Spleen (tissue), 7 donors: ENCODE results near the gene ALDH5A1.

Experiments used
- POLR2A ChIP-seq, 3 donors: fragments of 450-650 bp; IDR thresholded peaks; one replicate each; pipeline ENCODE4 v1.5.1; 2017; ENCODE audit warnings: antibody characterized with exemption in 3 of 3, mild to moderate bottlenecking in 1 of 3
- POLR2AphosphoS5 ChIP-seq, 3 donors: sonication (generic); formaldehyde crosslinking; IDR thresholded peaks; one replicate each; pipeline ENCODE4 v1.5.1; 2017; ENCODE audit warnings: antibody characterized with exemption in 3 of 3
- TF ChIP-seq, protein P1 (sequence below), 11 experiments: fragments of 200-600 bp in 7 of 11; fragments of 450-650 bp in 4 of 11; sonication (generic) in 4 of 11; IDR thresholded peaks in 8 of 11; conservative IDR thresholded peaks in 3 of 11; 1 replicate in 7 of 11; 2 replicates in 4 of 11; pipeline versions ENCODE4 v1.4.0 to v1.8.0; 2016 to 2021; ENCODE audit warnings: antibody characterized with exemption in 11 of 11, inconsistent platforms in 4 of 11, mild to moderate bottlenecking in 1 of 11
- donor health status: DM: no; HTN: no; CAD: no; lungs with moderate emphysema.
- donor health status: DM: no; HTN: no; CAD: no.
- donor health status: DM: no; HTN: no; CAD: no.

DNA sequence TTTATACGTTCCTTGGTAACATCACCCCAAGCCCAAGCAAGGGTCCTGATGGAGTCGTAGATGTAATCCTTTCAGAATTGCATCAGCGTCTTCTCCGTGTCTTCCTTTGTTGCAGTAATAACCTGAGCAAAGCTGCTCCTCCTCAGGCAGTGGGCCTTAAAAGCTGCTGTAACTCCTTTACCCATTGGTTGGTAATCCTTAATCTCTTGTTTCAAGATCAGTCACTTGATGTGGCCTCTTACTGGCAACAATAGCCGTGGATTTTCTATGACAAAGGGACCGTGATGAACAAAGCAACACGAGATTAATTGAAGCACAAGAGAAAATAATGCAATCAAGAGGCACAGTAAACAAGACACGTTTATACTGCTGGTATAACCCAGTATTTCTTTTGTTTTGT is 44.6 kb downstream of the ALDH5A1 start:
- TF ChIP-seq, protein P1, sequence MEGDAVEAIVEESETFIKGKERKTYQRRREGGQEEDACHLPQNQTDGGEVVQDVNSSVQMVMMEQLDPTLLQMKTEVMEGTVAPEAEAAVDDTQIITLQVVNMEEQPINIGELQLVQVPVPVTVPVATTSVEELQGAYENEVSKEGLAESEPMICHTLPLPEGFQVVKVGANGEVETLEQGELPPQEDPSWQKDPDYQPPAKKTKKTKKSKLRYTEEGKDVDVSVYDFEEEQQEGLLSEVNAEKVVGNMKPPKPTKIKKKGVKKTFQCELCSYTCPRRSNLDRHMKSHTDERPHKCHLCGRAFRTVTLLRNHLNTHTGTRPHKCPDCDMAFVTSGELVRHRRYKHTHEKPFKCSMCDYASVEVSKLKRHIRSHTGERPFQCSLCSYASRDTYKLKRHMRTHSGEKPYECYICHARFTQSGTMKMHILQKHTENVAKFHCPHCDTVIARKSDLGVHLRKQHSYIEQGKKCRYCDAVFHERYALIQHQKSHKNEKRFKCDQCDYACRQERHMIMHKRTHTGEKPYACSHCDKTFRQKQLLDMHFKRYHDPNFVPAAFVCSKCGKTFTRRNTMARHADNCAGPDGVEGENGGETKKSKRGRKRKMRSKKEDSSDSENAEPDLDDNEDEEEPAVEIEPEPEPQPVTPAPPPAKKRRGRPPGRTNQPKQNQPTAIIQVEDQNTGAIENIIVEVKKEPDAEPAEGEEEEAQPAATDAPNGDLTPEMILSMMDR (IDR thresholded peaks at IDR 0.05 in 8 of 11, conservative IDR thresholded peaks at IDR 0.05 in 3 of 11), result no peak
- TF ChIP-seq POLR2A (IDR thresholded peaks at IDR 0.05), result no peak
- TF ChIP-seq POLR2AphosphoS5 (IDR thresholded peaks at IDR 0.05), result no peak
